ENCODE data around the gene XRCC5. TPM values are rescaled to one million over a fixed set of nuclear protein-coding genes. Genes with fewer than 3 reads are reported as not detected.

The XRCC5 gene
- total and polyA plus RNA-seq, 2 donors (not counting 1 experiment from before 2014, with no cell fraction given): 152 to 278 TPM

DNA sequence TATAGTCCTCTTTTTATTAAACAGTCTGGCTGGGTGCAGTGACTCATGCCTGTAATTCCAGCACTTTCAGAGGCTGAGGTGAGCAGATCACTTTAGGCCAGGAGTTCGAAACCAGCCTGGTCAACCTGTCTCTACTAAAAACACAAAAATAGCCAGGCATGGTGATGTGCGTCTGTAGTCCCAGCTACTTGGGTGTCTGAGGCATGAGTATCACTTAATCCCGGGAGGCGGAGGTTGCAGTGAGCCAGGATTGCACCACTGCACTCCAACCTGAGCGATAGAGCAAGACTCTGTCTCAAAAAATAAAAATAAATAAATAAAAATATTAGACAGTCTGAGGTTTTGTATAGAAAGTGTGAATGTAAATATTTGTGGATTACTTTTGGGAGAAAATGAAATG lies 17.8 kb downstream of the XRCC5 start:
- H3K79me2 ChIP-seq (ENCODE audit: control insufficient read depth, insufficient read depth, low read length): peaks cover 13% of the 10 kb centered on the region
- no peaks in the 10 kb centered on the region for H4K20me1 ChIP-seq (ENCODE audit: control insufficient read depth, extremely low read depth, insufficient read depth, low read length)
- H3K4me2 ChIP-seq (ENCODE audit: extremely low read depth, insufficient read depth, low read length): no peak overlapping the region
- no peak for TF ChIP-seq EZH2 (IDR thresholded peaks at IDR 0.05; ENCODE audit: low read length, missing control alignments)
- TF ChIP-seq, protein P1, sequence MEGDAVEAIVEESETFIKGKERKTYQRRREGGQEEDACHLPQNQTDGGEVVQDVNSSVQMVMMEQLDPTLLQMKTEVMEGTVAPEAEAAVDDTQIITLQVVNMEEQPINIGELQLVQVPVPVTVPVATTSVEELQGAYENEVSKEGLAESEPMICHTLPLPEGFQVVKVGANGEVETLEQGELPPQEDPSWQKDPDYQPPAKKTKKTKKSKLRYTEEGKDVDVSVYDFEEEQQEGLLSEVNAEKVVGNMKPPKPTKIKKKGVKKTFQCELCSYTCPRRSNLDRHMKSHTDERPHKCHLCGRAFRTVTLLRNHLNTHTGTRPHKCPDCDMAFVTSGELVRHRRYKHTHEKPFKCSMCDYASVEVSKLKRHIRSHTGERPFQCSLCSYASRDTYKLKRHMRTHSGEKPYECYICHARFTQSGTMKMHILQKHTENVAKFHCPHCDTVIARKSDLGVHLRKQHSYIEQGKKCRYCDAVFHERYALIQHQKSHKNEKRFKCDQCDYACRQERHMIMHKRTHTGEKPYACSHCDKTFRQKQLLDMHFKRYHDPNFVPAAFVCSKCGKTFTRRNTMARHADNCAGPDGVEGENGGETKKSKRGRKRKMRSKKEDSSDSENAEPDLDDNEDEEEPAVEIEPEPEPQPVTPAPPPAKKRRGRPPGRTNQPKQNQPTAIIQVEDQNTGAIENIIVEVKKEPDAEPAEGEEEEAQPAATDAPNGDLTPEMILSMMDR (conservative IDR thresholded peaks at IDR 0.05 in 1 of 2, IDR thresholded peaks at IDR 0.05 in 1 of 2; ENCODE audit: low read depth in 1 of 2, low read length in 2 of 2): no peak
- no peaks in the 10 kb centered on the region for H3K9me3 ChIP-seq (ENCODE audit: control insufficient read depth, insufficient read depth, low read depth, low read length)
- H3K36me3 ChIP-seq (ENCODE audit: control insufficient read depth, insufficient read depth, low read length): peaks cover 9% of the 10 kb centered on the region
- no peak overlapping the region for H3K4me3 ChIP-seq (replicated peaks in 1 of 4; ENCODE audit: control extremely low read depth in 1 of 4, insufficient read depth in 1 of 4, low read depth in 3 of 4, low read length in 4 of 4)
- H3K27ac ChIP-seq (ENCODE audit: insufficient read depth, low read length): no peak overlapping the region
- DNase-seq (ENCODE audit: low read depth in 2 of 2): no peak
- H3K9ac ChIP-seq (ENCODE audit: insufficient read depth, low read length): no peak overlapping the region
- H3K4me1 ChIP-seq (ENCODE audit: control insufficient read depth, extremely low read depth, insufficient read depth, low read length): no peaks in the 10 kb centered on the region
- H2AFZ ChIP-seq (ENCODE audit: low read length): no peak overlapping the region
- H3K27me3 ChIP-seq (ENCODE audit: control insufficient read depth, insufficient read depth, low read length): no peaks in the 10 kb centered on the region

DNA sequence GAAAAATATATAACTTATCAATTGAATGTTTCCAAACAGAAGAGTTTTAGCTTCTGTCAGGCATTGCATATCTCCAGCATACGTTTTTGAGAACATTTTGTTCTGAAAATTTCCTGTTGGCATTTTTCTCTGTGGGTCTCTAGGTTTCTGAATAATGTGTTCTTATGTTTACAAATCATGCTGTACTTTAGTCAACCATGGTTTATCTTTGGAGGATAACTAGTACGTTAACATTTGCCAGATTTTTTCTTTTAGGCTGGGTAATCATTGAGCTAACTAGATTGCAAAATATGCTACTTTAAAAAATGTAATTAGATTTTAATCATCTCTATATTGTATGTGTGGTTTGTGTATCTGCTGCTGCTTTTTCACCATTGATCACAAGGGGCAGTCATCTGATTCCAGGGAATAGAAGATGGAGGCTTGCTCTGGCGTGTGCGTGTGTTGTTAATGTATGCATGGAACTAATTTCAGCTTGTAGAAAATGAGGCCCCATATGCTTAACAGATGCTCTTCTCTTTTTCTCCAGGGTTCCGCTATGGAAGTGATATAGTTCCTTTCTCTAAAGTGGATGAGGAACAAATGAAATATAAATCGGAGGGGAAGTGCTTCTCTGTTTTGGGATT lies 21.3 kb downstream of the XRCC5 start:
- H3K79me2 ChIP-seq (ENCODE audit: control insufficient read depth, insufficient read depth, low read length): peaks cover 14% of the 10 kb centered on the region

DNA sequence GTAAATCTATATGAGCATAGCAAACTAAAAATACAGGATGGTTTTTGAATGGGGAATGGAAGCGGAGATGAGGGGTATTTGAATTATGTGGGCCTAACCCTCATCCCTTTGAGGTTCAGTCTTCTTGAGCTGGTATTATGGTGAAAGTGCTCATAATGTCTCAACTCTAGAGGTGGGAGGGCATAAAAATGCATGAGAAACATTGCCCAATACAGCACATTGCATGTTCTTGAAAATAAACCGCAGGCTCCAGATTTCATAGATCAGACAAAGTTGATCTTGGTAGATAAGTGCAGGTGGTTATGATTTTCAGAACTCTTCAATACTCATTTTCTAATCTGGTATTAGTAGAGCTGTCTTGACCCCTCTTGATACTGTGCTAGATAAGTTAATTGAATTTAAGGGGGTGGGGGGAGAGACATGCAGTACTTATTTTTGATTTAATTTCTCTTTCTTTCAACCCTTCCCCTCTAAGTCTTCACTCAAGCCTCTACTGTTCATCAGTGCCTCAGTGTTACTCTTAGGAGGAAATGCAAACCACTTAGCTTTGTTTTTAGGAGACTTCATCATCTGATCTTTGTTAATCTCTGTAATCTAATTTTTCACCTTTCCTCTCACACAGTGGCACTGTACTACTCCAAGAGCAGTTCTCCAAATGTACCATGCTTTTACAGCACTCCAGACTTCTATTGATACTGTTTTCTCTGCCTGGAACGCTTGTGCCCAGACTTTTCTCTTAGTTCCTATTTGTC lies 22.2 kb downstream of the XRCC5 start:
- DNase-seq (ENCODE audit: low read depth in 2 of 2): peak in 1 of 2 donors; percentile 19
- Histone ChIP-seq H3K79me2 (ENCODE audit: control insufficient read depth, insufficient read depth, low read length) (peaks cover 14% of the 10 kb centered on the region), H3K36me3 (ENCODE audit: control insufficient read depth, insufficient read depth, low read length) (peaks cover 21% of the 10 kb centered on the region)

More for the DNA sequence above, 21.3 kb downstream of the XRCC5 start:
- H3K4me3 ChIP-seq (replicated peaks in 1 of 4; ENCODE audit: control extremely low read depth in 1 of 4, insufficient read depth in 1 of 4, low read depth in 3 of 4, low read length in 4 of 4): no peak overlapping the region
- TF ChIP-seq EZH2 (IDR thresholded peaks at IDR 0.05; ENCODE audit: low read length, missing control alignments): no peak
- TF ChIP-seq, protein P1 (conservative IDR thresholded peaks at IDR 0.05 in 1 of 2, IDR thresholded peaks at IDR 0.05 in 1 of 2; ENCODE audit: low read depth in 1 of 2, low read length in 2 of 2): peak in 1 of 2 donors; percentile 20
- no peak overlapping the region for H3K4me2 ChIP-seq (ENCODE audit: extremely low read depth, insufficient read depth, low read length)
- DNase-seq (ENCODE audit: low read depth in 2 of 2): peak in 1 of 2 donors; percentile 79
- H3K27me3 ChIP-seq (ENCODE audit: control insufficient read depth, insufficient read depth, low read length): no peaks in the 10 kb centered on the region
- H3K4me1 ChIP-seq (ENCODE audit: control insufficient read depth, extremely low read depth, insufficient read depth, low read length): no peaks in the 10 kb centered on the region
- H4K20me1 ChIP-seq (ENCODE audit: control insufficient read depth, extremely low read depth, insufficient read depth, low read length): no peaks in the 10 kb centered on the region
- no peak overlapping the region for H3K27ac ChIP-seq (ENCODE audit: insufficient read depth, low read length)
- H2AFZ ChIP-seq (ENCODE audit: low read length): no peak overlapping the region
- H3K36me3 ChIP-seq (ENCODE audit: control insufficient read depth, insufficient read depth, low read length): peaks cover 21% of the 10 kb centered on the region
- no peak overlapping the region for H3K9ac ChIP-seq (ENCODE audit: insufficient read depth, low read length)
- H3K9me3 ChIP-seq (ENCODE audit: control insufficient read depth, insufficient read depth, low read depth, low read length): no peaks in the 10 kb centered on the region

More for the DNA sequence above, 22.2 kb downstream of the XRCC5 start:
- TF ChIP-seq EZH2 (IDR thresholded peaks at IDR 0.05; ENCODE audit: low read length, missing control alignments): no peak
- TF ChIP-seq, protein P1 (conservative IDR thresholded peaks at IDR 0.05 in 1 of 2, IDR thresholded peaks at IDR 0.05 in 1 of 2; ENCODE audit: low read depth in 1 of 2, low read length in 2 of 2): no peak
- no peaks in the 10 kb centered on the region for H3K27me3 ChIP-seq (ENCODE audit: control insufficient read depth, insufficient read depth, low read length)
- H2AFZ ChIP-seq (ENCODE audit: low read length): no peak overlapping the region
- H3K4me2 ChIP-seq (ENCODE audit: extremely low read depth, insufficient read depth, low read length): no peak overlapping the region
- H3K4me3 ChIP-seq (replicated peaks in 1 of 4; ENCODE audit: control extremely low read depth in 1 of 4, insufficient read depth in 1 of 4, low read depth in 3 of 4, low read length in 4 of 4): no peak overlapping the region
- no peak overlapping the region for H3K27ac ChIP-seq (ENCODE audit: insufficient read depth, low read length)
- no peak overlapping the region for H3K9ac ChIP-seq (ENCODE audit: insufficient read depth, low read length)
- no peaks in the 10 kb centered on the region for H3K4me1 ChIP-seq (ENCODE audit: control insufficient read depth, extremely low read depth, insufficient read depth, low read length)
- no peaks in the 10 kb centered on the region for H3K9me3 ChIP-seq (ENCODE audit: control insufficient read depth, insufficient read depth, low read depth, low read length)
- no peaks in the 10 kb centered on the region for H4K20me1 ChIP-seq (ENCODE audit: control insufficient read depth, extremely low read depth, insufficient read depth, low read length)
